ENCODE measurements around the gene FXYD2.

FXYD2 gene

DNA sequence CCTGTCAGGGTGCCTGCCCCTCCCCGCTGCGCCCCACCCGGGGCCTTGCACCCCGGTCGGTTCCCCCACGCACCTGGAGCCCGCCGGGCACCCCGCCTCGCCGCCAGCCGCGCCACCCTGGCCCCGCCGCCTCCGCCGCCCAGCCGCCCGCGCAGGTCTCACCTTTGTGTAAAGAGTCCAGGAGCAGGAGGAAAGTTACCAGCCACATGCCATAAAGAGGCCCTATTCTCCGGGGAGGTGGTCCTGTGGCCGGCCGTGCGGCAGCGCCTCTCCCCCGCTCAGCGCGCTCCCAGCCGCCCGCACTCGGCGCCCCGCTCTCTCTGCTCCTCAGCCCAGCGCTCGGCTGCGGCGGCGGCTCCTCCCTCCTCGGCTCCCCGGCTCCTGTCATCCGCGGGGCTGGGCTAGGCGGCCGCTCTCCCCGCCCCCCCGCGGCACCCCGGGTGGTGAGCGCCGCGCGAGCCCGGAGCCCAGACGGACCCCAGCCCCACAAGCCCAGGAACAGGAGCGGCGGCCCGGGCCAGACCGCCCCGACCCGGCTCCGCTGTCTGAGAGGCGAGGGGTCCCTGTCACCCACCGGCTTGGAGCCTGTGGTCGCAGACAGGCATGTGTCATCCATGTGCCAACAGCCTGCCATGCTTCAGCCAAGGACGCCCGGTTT is 27.5 kb downstream of the FXYD2 start, which contains the start of gene DSCAML1:
Gene DSCAML1 (minus strand): TSS at position 345 of the 658 bp plus-strand sequence. CDS start 137 bp downstream, at position 208.
- no peak for DNase-seq (ENCODE audit: low read depth)

DNA sequence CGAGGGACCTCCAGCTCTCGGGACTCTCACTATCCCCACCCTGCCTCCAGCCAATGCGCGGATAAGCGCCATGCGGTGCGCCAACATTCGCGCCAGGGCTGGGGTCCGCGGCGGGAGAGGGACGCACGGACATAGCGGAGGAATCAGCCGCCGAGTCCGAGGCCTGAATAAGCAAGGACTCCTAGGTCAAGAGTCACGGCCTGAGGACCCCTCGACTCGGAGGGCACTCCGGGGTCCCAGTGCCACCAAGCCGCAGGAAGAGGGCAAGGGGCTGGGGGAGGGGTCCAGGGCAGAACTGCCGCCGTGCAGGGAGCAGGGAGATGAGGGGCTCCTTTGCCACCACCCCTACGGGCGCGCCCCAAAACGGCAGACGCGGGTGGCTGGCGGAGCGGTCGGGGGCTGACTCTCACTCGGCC is 28.1 kb downstream of the FXYD2 start:
- no peak for DNase-seq (ENCODE audit: low read depth)

DNA sequence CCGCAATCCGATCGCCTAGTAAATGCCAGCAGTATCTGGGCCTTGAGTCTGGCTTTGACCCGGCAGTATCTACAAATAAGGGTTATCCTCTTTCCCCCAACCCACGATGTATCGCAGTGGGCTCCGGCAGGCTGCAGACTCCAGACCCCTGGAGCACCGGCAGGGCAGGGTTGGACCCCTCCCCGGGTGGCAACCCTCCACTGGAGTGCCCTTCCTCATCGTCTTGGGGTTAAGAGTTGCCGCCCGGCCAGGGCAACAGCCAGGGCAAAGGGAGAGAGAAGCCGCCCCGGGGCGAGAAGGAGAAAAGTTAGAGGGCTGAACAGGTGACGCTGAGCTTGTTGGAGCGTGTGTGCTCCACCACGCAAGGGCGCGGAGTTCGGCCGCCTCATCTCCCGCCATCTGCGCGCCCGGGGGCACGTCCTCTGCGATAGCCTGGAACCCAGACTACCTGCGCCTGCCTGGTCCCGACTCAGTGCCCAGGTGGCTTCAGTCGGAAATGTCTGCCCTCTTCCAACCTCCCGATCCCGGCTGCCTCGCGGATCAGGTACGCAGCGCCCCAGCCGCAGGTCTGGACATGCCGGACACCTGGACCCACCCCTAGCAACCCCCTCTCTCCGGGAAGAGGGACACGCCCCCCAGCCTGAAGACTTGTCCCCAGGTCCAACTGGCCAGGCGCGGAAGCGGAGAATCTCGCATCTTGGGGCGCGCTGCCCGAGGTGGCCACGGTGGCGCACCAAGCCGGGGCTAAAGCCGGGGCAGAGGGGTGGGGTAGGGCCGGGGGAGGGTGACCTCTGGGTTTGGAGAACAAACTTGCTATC is 28.7 kb downstream of the FXYD2 start:
- no peak for DNase-seq (ENCODE audit: low read depth)

DNA sequence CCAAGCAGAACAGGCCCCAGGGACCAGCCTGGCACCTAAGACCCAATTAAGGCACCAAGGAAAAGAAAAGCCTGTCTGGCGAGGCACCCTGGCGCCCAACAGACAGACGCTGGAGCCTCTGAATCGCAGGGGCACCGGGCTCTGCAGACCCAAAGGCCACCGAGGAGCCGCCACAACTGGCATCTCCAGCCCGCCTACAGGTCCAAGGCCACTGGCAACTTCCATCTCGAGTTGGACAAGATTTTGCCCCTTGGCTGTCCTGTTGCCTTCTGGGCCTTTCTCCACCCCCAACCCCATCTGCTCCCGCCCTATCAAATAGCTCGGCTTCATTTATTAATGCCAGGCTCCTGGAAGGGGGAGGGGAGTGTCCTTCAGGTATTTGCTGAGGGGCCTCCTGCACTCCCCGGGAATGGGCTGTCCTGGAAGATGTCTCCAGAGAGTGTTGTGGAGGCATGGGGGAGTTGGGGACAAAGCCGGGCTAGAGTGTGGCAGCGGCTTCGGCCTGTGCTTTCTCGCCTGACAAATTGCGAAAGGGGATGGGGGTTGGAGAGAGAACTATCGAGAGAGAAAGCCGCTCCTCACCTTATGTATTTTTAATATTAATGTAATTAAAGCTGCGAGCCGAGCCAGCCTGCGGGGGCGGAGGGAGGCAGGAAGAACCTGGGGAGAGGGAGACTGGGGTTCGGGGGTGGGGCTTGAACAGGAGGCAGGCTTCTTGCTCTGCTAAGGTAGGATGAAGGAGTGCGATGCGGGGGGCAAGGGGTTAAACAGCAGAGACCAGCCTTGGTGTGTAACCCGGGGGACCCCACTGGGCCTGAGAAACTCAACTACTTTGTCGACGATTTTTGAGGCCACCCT is 29.5 kb downstream of the FXYD2 start:
- no peak for DNase-seq (ENCODE audit: low read depth)

DNA sequence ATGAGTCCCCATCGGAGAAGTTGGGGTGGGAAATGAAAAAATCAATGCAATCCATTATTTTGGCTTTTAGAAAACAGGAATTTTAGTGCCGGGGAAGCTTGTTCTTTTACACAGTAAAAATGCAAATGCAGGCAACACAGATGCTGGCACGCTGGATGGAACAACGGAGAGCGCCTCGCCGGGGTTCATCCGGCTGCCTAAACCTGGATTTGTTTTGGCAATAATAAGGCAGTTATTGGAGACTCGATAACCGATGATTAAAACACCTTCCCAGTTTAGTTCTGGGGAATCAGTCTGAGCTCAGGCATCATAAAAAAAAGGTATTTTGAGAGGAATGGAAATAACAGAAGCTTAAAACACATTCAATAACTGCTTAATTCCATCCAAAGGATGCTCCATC is 30.4 kb downstream of the FXYD2 start:
- no peak for DNase-seq (ENCODE audit: low read depth)

DNA sequence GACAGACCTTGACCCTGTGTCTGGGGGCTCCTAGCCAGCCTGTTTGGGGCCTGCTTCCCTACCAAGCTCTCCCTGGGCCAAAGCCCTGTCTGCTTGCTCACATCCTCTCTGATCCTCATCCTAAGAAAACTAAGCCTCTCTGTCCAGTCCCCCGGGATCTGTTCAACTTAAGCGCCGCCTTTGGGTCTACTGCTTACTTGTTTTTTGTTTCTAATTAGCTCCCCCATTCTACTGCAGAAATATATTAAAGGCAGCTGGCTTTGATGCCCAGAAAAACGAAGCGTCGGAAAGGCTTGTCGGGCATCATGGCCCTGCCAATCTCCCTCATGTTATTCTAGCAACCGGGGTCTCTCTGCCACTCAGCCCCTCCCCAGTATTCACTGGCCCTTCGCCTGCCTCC is 31.0 kb downstream of the FXYD2 start:
- DNase-seq (ENCODE audit: low read depth), result no peak

DNA sequence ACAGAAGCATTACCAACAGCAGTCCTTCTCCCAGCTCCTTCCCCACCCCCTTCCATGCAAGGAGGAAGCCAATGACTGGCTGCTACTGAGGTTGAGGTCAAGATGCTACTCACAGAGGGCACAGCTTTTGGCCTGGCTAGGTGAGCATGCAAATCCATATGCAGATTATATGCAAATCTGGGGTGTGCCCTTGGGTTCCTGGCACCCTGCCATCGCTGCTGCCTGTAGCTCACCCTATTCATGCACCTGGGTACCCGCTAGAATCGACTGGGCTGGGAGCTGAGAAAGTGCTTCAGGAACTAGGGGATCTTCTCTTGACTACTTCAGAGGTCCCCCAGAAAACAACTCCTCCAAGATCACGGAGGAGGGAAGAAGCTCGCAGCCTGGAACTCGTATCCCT is 31.6 kb downstream of the FXYD2 start:
- no peak for DNase-seq (ENCODE audit: low read depth)

DNA sequence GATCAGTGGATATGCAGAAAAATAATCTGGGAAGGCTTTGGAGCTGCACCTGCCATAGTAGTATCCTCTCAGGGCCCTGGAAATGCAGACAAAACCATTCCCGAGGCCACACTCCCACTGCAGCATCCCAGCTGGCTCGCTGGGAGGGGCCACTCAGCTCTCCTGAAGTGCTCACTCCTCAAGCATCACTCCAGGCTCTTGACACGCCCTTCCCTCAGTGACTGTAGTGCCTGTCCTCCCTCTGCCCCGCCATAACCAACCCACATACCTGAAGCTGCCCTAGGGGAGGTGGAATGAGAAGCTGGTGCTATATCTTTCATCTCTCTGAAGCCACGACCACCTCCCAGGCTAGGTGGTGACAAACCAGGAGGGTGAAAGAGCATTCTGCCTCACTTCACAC is 32.3 kb downstream of the FXYD2 start:
- DNase-seq (ENCODE audit: low read depth), result no peak

DNA sequence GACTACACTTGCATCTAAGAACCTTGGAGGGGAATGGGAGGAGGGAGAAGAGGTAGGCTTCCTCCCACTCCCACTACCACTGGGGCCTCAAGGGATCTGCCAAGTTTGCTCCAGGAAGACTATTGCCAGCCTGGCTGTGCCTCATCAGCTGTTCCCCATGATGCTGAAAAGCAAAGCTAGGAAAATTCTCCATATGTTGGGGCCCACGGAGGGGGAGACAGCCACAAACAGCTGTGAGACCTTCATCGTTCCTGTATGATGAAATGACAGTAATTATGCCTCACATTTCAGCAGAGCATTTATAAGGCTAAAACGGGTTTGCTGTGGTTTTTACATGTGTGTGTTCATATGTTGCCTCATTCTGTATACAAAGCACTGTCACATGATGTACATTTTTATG is 34.3 kb downstream of the FXYD2 start:
- no peak for DNase-seq (ENCODE audit: low read depth)

DNA sequence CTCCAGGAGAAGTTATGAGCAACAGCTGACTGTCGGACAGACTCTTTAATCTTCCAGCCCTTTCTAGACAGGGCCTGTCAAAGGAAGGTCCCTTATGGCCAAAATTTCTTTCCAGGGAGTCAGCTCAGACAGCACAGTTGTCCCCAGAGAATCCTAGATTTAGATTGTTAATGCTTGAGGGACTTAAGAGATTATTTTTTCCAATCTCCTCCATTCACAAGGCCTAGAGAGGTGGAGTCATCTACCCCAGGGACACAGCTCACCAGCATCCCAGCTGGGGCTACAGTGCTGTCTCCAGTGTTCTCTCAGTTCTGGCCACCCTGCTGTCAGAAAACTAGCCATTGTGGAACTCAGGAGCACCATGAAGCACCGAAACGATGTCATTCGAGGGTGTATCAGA is 35.3 kb downstream of the FXYD2 start:
- no peak for DNase-seq (ENCODE audit: low read depth)

DNA sequence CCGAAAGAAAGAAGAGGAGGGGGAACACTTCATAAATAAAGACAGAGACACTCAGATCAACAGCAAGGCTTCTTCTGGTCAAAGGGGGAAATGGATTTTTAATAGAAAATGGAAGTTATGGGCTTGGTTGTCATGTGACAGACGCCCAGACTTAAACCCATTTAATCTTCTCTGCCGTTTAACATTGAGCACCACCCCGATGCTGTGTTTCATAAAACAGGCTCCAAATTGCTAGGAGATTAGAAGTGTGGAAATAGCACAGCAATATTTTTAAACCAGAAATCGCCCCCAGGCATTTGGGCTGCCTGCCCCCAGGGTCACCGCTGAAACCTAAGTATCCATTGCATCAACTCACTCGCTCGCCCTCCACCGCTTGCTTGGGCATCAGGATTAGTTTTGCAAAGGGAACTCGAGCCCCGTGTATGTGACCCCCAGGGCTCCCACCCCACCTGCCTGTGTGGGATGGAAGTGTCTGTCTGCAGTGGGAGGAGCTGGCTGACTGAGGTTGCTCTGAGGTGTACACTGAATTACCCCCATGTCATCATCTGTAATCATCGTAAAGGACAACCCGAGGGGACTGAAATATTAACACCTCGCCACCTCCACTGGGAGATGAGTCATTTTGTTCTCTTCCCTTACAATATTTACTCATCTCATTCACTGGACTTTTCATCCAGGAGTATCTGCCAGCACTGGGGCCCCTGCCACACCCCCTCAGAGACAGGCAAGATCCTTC is 38.2 kb downstream of the FXYD2 start:
- no peak for DNase-seq (ENCODE audit: low read depth)

DNA sequence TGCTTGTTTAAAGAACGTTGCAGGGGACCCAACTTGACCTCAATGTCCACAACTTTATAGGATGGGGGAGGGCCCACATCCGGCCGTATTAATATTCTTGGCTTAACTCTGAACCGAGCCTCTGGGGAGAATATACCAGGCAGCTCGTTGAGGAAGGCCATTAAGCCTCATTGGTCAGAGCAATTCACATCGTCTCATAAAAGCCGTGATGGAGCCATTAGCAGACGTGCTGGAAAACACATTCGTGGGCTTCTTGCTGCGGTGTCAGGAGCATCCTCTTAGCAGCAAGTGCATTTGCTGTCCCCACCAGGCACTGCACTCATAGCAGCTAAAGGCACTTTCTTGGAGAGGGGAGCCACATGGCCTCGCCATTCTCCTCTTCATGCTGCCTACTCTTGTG is 42.4 kb downstream of the FXYD2 start:
- DNase-seq (ENCODE audit: low read depth), result no peak

DNA sequence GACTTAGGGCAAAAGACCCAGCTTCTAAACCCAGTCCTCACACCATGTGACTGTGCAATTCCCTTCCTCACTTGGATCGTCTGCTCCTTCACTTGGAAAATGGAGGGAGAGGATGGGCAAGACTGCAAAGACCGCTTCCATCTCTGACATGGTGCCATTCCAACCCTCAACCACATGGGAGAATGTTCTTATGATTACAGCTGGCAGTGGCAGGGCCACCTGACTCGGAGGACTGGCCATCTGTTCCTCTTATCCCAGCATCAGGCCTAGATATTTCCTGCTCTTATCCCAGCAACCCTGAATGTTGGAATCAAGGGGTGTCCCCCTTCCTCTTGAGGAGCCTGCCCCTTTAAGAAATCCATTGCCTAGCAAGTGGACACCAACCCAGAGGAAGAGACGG is 42.9 kb downstream of the FXYD2 start:
- no peak for DNase-seq (ENCODE audit: low read depth)

DNA sequence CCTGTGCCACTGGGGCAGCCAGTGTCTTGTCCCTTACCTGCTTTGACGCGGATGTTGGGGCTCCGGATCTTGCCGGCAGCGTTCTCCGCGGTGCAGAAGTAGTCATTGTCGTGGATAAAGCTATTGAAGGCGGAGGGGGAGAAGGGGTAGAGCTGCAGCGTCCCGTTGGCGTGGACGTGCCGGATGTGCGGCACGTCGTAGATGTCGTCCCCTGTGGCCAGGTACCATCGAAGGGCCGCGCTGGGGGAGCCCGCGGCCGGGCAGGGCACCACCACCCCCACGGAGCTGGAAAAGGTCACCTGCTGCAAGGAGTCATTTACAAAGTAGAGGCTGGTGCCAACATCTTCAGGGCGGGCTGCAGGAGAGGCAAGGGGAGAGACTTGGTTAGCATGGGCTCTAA is 44.1 kb downstream of the FXYD2 start:
- no peak for DNase-seq (ENCODE audit: low read depth)

DNA sequence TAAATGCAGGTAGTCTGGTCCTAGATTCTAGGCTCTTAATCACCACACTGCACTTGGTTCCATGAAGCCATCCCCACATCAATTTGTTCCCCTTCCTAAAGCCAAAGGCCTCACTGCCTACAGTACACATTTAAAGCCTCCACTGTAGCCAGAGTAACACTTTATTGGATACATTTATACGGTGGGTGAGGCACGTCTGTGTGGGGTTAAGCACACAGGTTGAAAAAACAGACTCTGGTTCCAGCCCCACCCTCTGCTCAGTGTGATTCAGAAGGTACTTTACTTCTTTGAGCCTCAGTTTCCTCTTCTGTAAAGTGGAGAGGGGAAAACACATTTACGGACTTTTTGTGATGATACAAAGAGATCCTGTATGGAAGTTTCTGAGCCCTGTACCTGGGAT is 50.0 kb downstream of the FXYD2 start:
- no peak for DNase-seq (ENCODE audit: low read depth)

DNA sequence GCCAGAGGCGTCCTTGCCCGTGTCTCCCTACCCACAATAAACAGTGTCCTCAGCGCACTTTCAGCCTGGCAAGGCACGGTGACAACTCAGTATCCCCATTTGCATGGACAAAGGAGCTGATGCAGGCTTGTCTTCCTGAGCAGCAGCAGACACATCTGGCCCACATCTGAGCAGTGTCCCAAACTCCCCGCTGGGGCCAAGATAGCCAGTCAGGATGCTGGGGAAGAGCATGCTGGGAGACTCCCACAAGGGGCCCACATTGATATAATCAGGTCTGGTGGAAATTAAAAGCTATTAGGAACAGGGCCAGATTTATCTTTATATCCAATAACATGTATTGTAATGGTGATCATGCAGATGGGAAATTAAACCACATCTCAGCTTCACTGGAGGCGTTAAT is 52.2 kb downstream of the FXYD2 start:
- no peak for DNase-seq (ENCODE audit: low read depth)

DNA sequence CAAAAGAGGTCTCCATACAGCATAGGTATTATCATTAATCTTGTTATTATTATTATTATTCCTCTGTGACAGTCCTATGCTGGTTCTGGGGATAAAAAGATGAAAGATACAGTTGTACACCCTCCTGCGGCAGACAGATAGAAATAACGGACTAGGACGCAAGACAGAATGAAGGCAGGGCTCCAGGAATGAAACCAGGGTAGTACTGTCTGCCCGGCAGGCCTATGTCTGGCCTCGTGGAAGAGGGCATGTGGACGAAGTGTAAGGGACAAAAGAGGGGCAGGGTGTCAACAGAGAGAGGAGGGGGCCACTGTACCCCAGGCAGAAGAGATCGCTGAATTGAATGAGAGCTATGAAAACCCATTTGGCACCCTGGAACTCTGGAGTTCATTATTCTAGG is 52.7 kb downstream of the FXYD2 start:
- DNase-seq (ENCODE audit: low read depth), result no peak

DNA sequence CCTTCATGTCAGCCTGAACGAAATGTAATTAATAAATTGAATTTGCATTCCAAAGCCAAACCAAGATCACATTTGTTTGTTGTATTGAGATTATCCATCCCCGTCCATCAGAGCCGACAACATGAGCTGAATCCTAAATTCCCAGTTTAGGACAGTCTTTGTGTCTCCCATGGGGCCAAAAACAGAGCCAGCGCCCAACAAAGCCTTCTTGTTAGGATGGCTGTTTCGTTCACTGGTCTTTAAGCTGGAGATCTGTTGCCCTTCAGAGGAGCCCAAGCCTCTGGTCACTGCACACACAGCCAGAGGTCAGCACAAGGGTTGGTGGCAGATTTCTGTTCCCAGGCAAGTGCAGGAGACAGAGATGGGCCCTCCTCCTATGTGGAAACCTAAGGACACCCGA is 53.3 kb downstream of the FXYD2 start:
- DNase-seq (ENCODE audit: low read depth), result no peak

DNA sequence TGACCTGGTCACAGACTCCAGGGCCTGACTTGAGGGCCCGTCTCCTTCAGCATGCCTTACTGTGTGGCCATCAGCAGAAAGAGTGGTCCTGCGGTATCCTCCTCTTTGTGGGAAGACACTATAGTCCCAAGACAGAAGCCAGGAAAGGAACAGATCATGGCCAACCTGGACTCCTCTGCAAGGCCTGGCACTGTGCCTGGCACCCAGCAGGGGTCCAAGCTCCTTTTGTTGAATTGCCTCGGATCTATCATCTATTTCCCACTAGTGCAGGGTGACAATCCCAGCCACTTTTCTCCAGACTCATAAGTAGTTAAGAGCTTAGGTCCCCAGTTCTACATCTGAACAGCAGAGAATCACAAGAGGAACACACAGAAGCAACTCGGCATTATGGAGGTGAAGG is 54.5 kb downstream of the FXYD2 start:
- no peak for DNase-seq (ENCODE audit: low read depth)
